Neuronal stem cell (in vitro differentiated cells): Measurements from ENCODE around the gene DDA1.

Source experiments
- DNase-seq: peaks from one replicate; pipeline ENCODE4 v3.0.0-alpha.2; 2013; ENCODE audit warnings: low spot score
- H2AFZ ChIP-seq: one replicate; pipeline ENCODE4 v1.6.1; 2013; ENCODE audit warnings: mild to moderate bottlenecking, low read length, inconsistent platforms
- H2AK5ac ChIP-seq: 2 replicates; pipeline ENCODE4 v1.6.1; 2013; ENCODE audit warnings: low read depth, mild to moderate bottlenecking, inconsistent platforms, low read length, moderate library complexity, mixed read lengths
- H2BK120ac ChIP-seq: 2 replicates; pipeline ENCODE4 v1.6.1; 2013; ENCODE audit warnings: low read depth, mild to moderate bottlenecking, inconsistent platforms, low read length, moderate library complexity, mixed read lengths
- H2BK12ac ChIP-seq: one replicate; pipeline ENCODE4 v1.6.1; 2013; ENCODE audit warnings: low read length, inconsistent platforms
- H2BK15ac ChIP-seq: 2 replicates; pipeline ENCODE4 v1.6.1; 2013; ENCODE audit warnings: mild to moderate bottlenecking, low read length, inconsistent platforms, mixed read lengths
- H2BK5ac ChIP-seq: one replicate; pipeline ENCODE4 v1.6.1; 2013; ENCODE audit warnings: inconsistent platforms, mild to moderate bottlenecking, low read length, moderate library complexity
- H3K14ac ChIP-seq: one replicate; pipeline ENCODE4 v1.6.1; 2013; ENCODE audit warnings: low read length, inconsistent platforms
- H3K18ac ChIP-seq: 2 replicates; pipeline ENCODE4 v1.6.1; 2013; ENCODE audit warnings: low read length, inconsistent platforms
- H3K23ac ChIP-seq: 2 replicates; pipeline ENCODE4 v1.6.1; 2013; ENCODE audit warnings: low read depth, mild to moderate bottlenecking, mixed read lengths, low read length, inconsistent platforms; ENCODE audit not compliant: poor library complexity
- H3K27ac ChIP-seq: replicated peaks from 3 replicates; pipeline ENCODE4 v1.5.1; 2013; ENCODE audit warnings: low read length, inconsistent platforms
- H3K27me3 ChIP-seq, 3 experiments: 2 replicates each; pipeline ENCODE4 v1.6.1; 2013; ENCODE audit warnings: low read length in 3 of 3, mild to moderate bottlenecking in 2 of 3, inconsistent platforms in 1 of 3, low read depth in 1 of 3, mixed read lengths in 1 of 3, moderate library complexity in 1 of 3; ENCODE audit not compliant: control insufficient read depth in 3 of 3, insufficient read depth in 3 of 3
- H3K36me3 ChIP-seq, 2 donors: replicated peaks in 1 of 2; 2 replicates each; pipeline ENCODE4 v1.6.1; 2013; ENCODE audit warnings: low read length in 2 of 2; ENCODE audit not compliant: control insufficient read depth in 2 of 2, insufficient read depth in 2 of 2
- H3K4ac ChIP-seq: 2 replicates; pipeline ENCODE4 v1.6.1; 2013; ENCODE audit warnings: inconsistent platforms, mild to moderate bottlenecking, low read length, moderate library complexity
- H3K4me1 ChIP-seq, 2 donors: 1 replicate in 1 of 2; 2 replicates in 1 of 2; pipeline ENCODE4 v1.6.1; 2013; ENCODE audit warnings: low read length in 2 of 2, low read depth in 1 of 2; ENCODE audit not compliant: control insufficient read depth in 2 of 2, insufficient read depth in 1 of 2
- H3K4me2 ChIP-seq: one replicate; pipeline ENCODE4 v1.6.1; 2013; ENCODE audit warnings: mild to moderate bottlenecking, low read length, inconsistent platforms; ENCODE audit not compliant: insufficient read depth, poor library complexity, severe bottlenecking
- H3K4me3 ChIP-seq, 2 donors: 2 replicates each; pipeline ENCODE4 v1.5.1; 2013; ENCODE audit warnings: low read length in 2 of 2, mild to moderate bottlenecking in 2 of 2, inconsistent platforms in 1 of 2, moderate library complexity in 1 of 2
- H3K79me1 ChIP-seq: one replicate; pipeline ENCODE4 v1.6.1; 2013; ENCODE audit warnings: low read depth, mild to moderate bottlenecking, inconsistent platforms, low read length, moderate library complexity
- H3K9ac ChIP-seq: one replicate; pipeline ENCODE4 v1.6.1; 2013; ENCODE audit warnings: mild to moderate bottlenecking, low read depth, low read length, inconsistent platforms; ENCODE audit not compliant: poor library complexity
- H3K9me3 ChIP-seq, 2 donors: replicated peaks in 1 of 2; 2 replicates each; pipeline versions ENCODE3 to v1.6.1; 2013; ENCODE audit warnings: low read length in 2 of 2, mild to moderate bottlenecking in 2 of 2, inconsistent platforms in 1 of 2, low read depth in 1 of 2, mixed read lengths in 1 of 2, moderate library complexity in 1 of 2; ENCODE audit not compliant: control insufficient read depth in 2 of 2, insufficient read depth in 1 of 2
- H4K8ac ChIP-seq: one replicate; pipeline ENCODE4 v1.6.1; 2013; ENCODE audit warnings: low read depth, mild to moderate bottlenecking, inconsistent platforms, low read length, moderate library complexity
- H4K91ac ChIP-seq: one replicate; pipeline ENCODE4 v1.6.1; 2013; ENCODE audit warnings: low read length, low read depth, mild to moderate bottlenecking, inconsistent platforms; ENCODE audit not compliant: poor library complexity
- WGBS, 2 donors: extraction: QIAGEN DNeasy Blood & Tissue Kit; methylation state at CpG; one replicate each; pipeline ENCODE4 v1.1.7; 2013; ENCODE audit warnings: missing lambda C conversion rate in 2 of 2, mixed read lengths in 1 of 2; ENCODE audit not compliant: insufficient read length in 2 of 2, insufficient replicate concordance in 1 of 2; ENCODE audit errors: extremely low coverage in 2 of 2; 5-methylcytosine and 5-hydroxymethylcytosine counted together

Gene DDA1

DNA sequence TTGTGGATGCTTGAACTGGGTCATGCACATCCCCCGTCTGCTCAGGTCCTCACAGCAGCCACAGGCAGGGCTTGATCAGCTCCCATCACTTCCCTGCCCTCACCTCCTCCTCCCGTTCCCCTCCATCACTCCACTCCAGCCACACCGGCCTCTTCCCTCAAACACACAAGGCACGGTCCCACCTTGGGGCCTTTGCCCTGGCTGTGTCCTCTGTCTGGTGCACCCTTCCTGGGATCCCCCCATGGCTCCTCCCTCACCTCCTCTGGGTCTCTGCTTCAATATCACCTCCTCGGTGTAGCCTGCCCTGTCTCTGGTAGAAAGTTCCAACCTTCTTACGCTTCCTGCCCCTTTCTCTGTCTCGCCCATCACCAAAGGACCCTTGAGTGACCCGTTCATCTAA is 44.0 kb downstream of the DDA1 start:
- H2BK15ac ChIP-seq = peak overlapping the region; percentile 82
- H3K4ac ChIP-seq = no peak overlapping the region
- no peak overlapping the region for H2BK12ac ChIP-seq
- H4K91ac ChIP-seq = no peak overlapping the region
- peak overlapping the region; percentile 76 for H2AK5ac ChIP-seq
- H3K9ac ChIP-seq = no peak overlapping the region
- H2AFZ ChIP-seq = peak overlapping the region; percentile 78
- peaks cover 2 to 4% of the 10 kb centered on the region in 2 donors for H3K4me1 ChIP-seq
- no peak overlapping the region for H3K14ac ChIP-seq
- no peaks in the 10 kb centered on the region for H3K36me3 ChIP-seq
- H3K4me3 ChIP-seq = no peak overlapping the region
- no peak overlapping the region for H3K4me2 ChIP-seq
- H2BK5ac ChIP-seq = no peak overlapping the region
- no CpG with 5 or more reads among the region's 8 CpGs for WGBS, 2 donors
- H4K8ac ChIP-seq = no peak overlapping the region
- no peak overlapping the region for H2BK120ac ChIP-seq
- DNase-seq = no peak
- no peaks in the 10 kb centered on the region for H3K9me3 ChIP-seq
- H3K79me1 ChIP-seq = no peaks in the 10 kb centered on the region
- no peak overlapping the region for H3K18ac ChIP-seq
- no peaks in the 10 kb centered on the region for H3K27me3 ChIP-seq
- H3K23ac ChIP-seq = no peak overlapping the region
- peak overlapping the region; percentile 4 for H3K27ac ChIP-seq

DNA sequence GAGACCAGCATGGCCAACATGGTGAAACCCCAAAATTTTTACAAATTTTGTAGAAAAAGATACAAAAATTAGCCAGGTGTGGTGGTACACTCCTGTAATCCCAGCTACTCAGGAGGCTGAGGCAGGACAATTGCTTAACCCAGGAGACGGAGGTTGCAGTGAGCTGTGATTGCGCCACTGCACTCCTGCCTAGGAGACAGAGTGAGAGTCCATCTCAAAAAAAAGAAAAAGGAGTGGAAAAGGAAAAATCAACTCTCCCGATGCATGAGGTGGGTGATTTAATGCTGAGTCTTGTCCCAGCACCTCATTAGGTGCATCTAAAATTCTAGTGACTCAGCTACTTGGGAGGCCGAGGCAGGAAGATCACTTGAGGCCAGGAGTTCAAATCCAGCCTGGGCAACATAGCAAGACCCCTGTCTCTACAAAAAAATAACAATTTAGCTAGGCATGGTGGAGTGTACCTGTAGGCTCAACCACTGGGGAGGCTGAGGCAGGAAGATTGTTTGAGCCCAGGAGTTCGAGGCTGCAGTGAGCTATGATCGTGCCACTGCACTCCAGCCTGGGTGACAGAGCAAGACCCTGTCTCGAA is 47.8 kb downstream of the DDA1 start:
- H4K91ac ChIP-seq = no peak overlapping the region
- H3K18ac ChIP-seq = no peak overlapping the region
- H3K9me3 ChIP-seq = no peaks in the 10 kb centered on the region
- H3K9ac ChIP-seq = no peak overlapping the region
- no peak overlapping the region for H2BK120ac ChIP-seq
- no peaks in the 10 kb centered on the region for H3K4me1 ChIP-seq
- no peaks in the 10 kb centered on the region for H3K27me3 ChIP-seq
- no peak overlapping the region for H2BK5ac ChIP-seq
- H3K4ac ChIP-seq = no peak overlapping the region
- H2BK12ac ChIP-seq = no peak overlapping the region
- no peak for DNase-seq
- no CpG with 5 or more reads among the region's 7 CpGs for WGBS, 2 donors
- no peak overlapping the region for H3K23ac ChIP-seq
- H2AK5ac ChIP-seq = no peak overlapping the region
- H2AFZ ChIP-seq = no peak overlapping the region
- no peak overlapping the region for H2BK15ac ChIP-seq
- no peak overlapping the region for H3K14ac ChIP-seq
- H3K79me1 ChIP-seq = no peaks in the 10 kb centered on the region
- H3K4me3 ChIP-seq = no peak overlapping the region
- no peak overlapping the region for H4K8ac ChIP-seq
- no peak overlapping the region for H3K27ac ChIP-seq
- H3K4me2 ChIP-seq = no peak overlapping the region
- no peaks in the 10 kb centered on the region for H3K36me3 ChIP-seq

DNA sequence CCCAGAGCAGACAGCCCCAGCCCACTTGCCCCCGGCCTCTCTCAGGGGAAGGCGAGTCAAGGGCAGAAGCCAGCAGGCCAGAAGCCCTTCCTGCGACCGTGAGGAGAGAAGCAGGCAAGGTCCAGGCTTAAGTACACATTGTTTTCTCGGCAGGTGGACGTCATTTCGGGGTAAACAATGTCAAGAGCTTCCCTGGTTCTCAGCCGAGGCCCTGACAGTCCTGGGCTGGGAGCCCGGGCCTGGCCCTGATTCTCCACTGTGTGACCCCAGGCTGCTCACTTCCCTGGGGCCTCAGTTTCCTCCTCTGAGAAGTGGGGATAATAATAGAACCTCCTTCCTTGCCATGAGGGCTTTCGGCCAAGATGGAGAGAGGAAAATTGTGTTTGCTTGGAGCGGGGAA is 48.4 kb downstream of the DDA1 start:
- peak overlapping the region; percentile 79 for H2AK5ac ChIP-seq
- WGBS, 2 donors = no CpG with 5 or more reads among the region's 11 CpGs
- H2AFZ ChIP-seq = no peak overlapping the region

DNA sequence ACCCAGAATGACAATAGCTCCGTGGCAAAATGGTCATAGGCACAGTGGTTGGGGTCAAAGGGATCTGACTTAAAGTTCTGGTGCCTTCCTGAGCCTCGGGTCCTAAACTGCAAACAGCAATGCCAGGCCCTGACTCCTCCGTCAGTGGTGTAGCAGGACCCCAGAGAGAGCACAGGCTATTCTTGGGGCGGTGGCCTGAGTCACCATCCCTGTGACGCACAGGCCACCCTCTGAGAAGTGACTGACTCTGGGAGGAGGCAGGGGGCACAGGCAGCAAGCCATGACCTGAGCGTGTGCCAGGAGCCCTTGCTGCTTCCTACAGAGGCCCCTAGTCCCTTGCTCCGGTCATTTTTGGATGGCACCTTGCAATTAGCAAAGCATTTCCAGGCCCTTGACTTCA is 49.0 kb downstream of the DDA1 start:
- Histone ChIP-seq H3K4ac (no peak overlapping the region), H3K27me3 (no peaks in the 10 kb centered on the region), H3K4me3 (no peak overlapping the region), H3K9ac (peak overlapping the region; percentile 5), H3K14ac (no peak overlapping the region), H3K9me3 (no peaks in the 10 kb centered on the region), H3K79me1 (no peaks in the 10 kb centered on the region), H3K4me1 (no peaks in the 10 kb centered on the region), H3K36me3 (no peaks in the 10 kb centered on the region), H3K18ac (no peak overlapping the region), H2BK15ac (peak overlapping the region; percentile 89), H2AK5ac (peak overlapping the region; percentile 4), H4K91ac (no peak overlapping the region), H2AFZ (peak overlapping the region; percentile 19), H2BK120ac (no peak overlapping the region), H2BK12ac (no peak overlapping the region), H3K23ac (no peak overlapping the region), H3K27ac (no peak overlapping the region), H4K8ac (no peak overlapping the region), H2BK5ac (no peak overlapping the region), H3K4me2 (no peak overlapping the region)
- no CpG with 5 or more reads among the region's 7 CpGs for WGBS, 2 donors
- no peak for DNase-seq

More for the DNA sequence above, 48.4 kb downstream of the DDA1 start:
- Histone ChIP-seq H3K18ac (peak overlapping the region; percentile 80), H3K4me3 (no peak overlapping the region), H2BK5ac (no peak overlapping the region), H4K91ac (no peak overlapping the region), H3K27ac (no peak overlapping the region), H2BK12ac (no peak overlapping the region), H3K9me3 (no peaks in the 10 kb centered on the region), H3K4me2 (no peak overlapping the region), H3K36me3 (no peaks in the 10 kb centered on the region), H3K4me1 (no peaks in the 10 kb centered on the region), H3K14ac (no peak overlapping the region), H3K79me1 (no peaks in the 10 kb centered on the region), H3K9ac (no peak overlapping the region), H3K27me3 (no peaks in the 10 kb centered on the region), H2BK120ac (no peak overlapping the region), H3K4ac (peak overlapping the region; percentile 89), H2BK15ac (no peak overlapping the region), H3K23ac (no peak overlapping the region), H4K8ac (no peak overlapping the region)
- DNase-seq = no peak
